ENCODE data around the gene PXMP4.
A peak's percentile ranks its signal among the peaks of the same experiment; 100 is the strongest.

The PXMP4 gene

DNA sequence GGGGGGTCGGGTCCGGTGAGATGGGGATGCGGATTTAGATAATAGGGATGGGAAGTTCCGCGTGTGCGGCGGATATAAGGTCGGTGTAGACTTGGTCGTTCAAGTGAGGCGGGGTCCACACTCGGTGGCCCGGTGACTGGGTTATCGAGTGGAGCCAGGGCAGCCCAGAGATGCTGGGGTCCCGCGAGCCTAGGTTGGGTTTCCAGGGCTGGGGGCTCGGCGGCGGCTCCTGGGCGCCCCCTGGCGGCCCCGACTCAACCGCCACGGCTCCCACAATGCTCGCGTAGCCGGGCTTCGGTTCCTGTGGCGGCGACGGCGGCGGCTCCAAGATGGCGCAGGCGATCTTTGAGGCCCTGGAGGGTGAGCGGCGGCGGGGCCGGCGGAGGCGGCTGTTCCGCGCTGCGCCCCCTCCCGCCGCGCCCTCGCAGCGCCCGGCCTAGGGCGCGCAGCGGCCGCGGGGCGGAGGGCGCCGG is 11.6 kb upstream of the PXMP4 start, which contains the start of gene ZNF341:
TSS of gene ZNF341 (plus strand) at position 304 of the 473 bp plus-strand sequence. CDS start at position 330, 26 bp downstream.
- peak; percentile 93 for DNase-seq

DNA sequence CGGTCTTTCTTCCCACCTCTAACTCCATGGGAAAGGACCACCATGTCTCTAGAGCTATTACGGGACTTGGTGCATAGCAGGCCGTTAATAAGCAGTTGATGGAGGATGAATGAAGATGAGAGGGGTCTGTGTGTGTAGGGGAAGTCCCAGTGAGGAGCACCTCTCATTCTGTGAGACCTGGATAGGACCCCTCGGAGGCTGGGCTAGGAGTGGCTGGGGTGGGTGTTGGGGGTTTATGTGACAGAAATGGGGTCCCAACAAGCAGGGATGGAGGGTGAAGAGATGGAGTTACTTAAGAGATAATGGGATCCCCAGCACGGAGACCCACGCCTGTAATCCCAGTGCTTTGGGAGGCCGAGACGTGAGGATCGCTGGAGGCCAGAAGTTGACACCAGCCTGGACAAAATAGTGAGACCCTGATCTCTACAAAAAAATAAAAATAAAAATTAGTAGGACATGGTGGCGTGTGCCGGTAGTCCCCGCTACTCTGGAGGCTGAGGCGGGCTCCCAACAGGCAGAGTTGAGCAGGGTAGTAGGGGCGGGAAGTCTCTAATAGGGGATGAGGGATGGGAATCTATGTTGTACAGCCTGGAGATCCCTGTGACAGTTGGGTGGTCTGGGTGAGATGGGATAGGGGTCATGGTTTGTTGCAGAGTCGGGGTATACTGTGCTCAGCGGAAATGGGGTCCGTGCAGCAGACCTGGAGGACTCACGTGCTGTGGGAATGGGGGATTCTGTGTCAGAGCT is 11.0 kb upstream of the PXMP4 start:
- DNase-seq: no peak

DNA sequence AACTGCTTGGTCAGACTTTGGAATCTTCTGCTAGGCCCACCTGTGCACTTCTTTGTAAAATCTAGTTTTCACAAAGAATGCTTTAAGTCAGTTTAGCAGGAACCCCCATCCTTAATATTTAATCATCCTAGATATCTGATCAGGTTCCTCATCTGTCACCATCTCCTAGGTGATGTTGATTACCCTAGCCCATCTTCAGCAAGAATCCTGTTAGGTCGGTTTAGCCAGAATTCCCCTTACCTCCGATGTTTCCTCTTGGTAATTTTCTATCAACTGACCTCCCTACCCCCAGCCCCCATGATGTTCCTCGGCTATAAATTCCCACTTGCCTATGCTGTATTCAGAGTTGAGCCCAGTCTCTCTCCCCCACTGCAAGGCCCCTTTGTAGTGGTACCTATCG is 9.0 kb upstream of the PXMP4 start:
- no peak for DNase-seq

DNA sequence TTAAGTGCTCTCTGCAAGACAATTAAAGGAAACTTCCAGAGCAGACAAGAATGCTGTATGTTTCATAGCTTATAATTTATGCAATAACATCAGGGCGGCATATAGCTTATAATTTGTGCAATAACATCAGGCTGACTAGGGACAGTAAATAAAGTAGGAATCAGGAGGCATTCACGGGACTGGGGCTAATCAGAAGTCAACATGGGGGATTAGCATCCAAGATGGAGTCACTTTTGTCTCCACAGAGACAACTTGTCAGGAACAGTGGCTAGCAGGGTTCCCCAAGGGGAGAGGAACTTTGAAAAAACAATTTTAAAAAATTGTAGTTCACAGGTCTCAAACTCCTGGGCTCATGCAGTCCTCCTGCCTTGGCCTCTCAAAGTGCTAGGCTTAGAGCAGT is 8.4 kb upstream of the PXMP4 start:
- DNase-seq: no peak

DNA sequence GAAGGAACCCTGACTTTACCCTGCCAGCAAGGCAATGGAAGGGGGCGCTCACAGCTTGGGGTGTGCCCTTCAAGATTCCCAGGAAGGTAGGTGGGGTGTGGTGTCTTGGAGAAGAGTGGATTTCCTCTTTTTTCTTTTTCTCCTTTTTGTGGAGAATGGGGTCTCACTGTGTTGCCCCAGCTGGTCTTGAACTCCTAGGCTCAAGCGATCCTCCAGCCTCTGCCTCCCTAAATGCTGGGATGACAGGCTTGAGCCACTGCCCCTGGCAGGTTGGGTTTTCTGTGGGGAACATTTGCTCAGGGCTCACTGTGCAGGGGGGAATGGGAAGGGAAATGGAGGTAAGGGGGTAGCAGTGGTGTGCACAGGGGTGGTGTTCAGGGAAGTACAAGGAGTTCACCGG is 7.7 kb upstream of the PXMP4 start:
- DNase-seq: no peak

DNA sequence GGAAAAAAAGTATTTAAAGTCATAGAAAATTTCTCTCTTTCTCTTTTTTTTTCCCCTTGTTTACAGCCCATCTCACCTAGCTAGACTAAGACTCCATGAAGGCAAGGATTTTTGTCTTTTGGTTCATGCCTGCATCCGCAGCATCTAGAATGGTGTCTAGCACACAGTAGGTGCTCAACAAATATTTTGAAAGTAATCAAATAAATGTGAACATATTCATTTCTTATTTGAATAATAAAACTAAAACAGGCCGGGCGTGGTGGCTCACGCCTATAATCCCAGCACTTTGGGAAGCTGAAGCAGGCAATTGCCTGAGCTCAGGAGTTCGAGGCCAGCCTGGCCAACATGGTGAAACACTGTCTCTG is 7.0 kb upstream of the PXMP4 start:
- DNase-seq: no peak

DNA sequence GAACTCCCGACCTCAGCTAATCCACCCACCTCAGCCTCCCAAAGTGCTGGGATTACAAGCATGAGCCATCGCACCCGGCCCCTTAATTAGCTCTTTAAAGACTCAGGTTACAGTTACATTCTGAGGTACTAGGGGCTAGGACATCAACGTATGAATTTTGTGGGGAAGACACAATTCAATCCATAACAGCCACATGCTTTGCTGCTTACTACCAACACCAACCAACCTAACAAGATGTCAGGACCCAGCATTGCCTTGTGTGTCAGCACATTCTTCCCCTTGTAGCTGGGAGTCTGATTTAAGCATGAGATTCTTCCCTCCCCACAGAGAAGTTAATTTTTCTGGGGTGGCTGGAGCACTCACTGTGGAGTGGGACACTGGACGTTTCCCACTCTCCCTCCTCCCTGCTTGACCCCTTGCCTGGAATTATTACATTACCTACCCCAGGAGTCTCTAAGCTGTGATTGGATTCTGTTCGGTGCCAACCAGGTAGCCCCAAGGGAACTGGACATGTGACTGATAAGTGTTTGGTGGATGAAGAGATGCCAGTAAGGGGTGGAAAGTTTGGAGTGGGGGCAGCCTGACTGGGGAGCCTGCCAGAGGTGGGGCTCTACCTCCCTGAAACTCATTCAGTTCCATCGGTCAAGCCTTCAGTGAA is 5.6 kb upstream of the PXMP4 start:
- no peak for DNase-seq

DNA sequence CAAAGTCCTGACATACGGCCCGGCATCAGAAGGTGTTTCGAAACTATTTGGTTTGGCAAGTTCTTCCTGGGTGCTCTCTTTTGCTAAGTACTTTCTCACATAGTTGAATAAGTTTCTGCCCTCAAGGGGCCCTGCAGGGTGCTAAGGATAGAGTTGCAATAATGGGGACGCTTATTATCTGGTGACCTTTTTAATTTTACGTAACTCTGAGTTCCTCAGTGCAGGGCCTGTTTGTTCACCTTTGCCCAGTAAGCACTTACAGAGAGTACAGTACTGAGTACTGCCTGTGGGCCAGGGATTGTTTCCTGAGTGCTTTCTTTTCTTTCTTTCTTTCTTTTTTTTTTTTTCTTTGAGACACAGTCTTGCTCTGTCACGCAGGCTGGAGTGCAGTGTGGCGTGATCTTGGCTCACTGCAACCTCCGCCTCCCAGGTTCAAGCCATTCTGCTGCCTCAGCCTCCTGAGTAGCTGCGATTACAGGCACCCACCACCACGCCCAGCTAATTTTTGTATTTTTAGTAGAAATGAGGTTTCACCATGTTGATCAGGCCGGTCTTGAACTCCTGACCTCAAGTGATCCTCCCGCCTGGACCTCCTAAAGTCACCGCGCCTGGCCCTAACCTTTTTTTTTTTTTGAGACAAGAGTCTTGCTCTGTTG is 4.5 kb upstream of the PXMP4 start:
- DNase-seq: no peak

DNA sequence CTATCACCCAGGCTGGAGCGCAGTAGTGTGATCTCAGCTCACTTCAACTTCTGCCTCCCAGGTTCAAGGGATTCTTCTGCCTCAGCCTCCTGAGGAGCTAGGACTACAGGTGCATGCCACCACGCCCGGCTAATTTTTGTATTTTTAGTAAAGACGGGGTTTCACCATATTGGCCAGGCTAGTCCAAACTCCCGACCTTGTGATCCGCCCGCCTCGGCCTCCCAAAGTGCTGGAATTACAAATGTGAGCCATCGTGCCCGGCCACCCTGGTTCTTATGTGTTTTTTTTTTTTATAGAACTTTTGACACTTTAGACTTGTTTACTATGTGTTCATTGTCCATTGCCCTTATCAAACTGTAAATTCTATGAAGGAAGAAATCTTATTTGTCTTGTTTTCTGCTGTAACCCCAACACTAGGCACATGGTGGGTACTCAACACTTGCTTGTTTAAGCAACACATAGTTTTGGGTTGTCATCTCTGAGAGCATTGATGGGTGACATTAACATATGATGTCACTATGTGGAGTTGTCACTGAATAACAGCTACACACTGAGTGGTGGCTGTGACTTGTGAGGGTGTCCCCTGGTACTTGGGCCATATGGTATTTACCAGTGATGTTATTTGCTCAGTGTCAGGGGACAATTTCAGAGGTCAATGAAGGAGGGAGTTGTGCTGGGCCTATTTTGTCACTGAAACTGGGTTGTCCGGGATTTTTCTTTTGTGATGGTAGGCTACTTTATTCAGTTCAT is 1.5 kb upstream of the PXMP4 start:
- no peak for DNase-seq

DNA sequence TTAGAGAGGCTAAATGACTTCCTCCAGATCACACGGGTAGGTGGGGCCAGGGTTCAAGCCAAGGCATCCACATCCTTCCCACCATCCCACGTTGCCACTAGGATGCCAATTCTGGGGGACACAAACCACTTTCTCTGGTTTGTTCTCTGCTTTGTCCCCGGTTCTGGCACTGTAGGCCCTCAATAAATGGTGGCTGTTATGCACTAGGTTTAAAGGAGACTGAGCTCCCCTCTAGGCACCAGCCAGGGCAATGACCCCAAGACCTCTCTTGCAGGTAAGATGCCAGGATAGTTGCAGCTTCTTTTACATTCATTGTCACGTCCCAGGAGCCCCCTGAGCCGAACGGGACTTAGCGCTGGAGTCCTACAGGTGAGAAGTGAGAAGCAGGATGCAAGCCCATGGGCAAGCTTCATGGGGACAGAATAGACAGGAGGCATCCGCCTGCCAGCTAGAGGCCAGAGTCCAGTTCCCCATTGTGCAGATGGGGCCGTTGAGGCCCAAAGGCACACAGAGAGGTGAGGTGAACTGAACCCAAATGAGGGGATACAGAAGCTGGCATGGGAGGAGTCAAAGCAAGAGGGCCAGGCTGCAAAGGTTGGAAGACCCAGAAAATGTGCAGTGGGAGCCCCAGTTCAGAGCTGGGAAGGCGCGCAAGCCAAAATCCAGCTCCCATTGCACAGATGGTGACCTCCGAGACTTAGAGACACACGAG is 677 bp downstream of the PXMP4 start:
- no peak for DNase-seq

DNA sequence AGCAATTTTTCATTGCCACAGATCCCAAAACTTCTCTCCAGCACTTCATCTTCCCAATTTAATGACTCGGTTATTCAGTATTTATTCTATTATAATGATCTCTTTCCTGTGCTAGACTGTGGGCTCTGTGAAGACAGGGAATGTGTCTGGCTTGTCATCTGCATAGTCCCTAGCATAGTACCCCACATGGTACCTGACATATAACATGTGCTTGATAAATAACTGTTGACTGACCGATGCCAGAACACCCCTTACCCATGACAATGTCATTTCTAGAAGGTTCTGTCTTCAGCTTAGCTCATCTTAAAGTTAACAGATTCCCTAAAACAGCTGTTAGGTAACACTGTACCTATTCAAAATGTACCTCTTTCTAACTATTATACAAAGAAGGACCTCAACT is 3.6 kb downstream of the PXMP4 start:
- no peak for DNase-seq

DNA sequence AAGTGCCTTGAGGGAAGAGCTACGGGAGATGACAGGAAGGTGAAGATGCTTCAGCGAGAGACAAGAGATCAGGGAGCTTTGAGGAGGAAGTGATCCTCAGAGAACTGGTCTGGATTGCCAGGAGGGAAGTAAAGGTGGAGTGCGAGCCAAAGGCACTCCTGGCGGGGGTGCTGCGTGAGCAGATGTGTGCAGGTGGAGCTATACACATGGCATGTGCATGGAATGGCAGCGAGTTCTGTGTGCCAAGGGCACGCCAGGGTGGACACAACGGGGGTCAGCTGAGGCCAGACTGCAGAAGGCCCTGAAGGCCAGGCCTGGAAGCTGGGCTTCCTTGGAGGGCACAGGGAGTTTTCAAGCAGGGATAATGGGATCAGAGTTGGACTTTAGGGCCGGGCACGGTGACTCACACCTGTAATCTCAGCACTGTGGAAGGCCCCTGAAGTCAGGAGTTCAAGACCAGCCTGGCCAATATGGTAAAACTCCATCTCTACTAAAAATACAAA is 6.2 kb downstream of the PXMP4 start:
- DNase-seq: no peak

DNA sequence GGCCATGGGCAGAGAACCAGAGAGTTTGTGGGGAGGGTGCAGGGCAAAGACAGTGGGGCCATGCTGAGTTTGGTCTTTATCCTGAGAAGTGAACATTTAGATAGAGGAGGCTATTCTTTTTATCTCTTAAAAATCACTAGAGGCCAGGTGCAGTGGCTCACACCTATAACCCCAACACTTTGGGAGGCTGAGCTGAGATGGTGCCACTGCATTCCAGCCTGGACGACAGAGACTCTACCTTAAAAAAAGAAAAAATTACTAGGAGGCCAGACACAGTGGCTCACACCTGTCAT is 8.7 kb downstream of the PXMP4 start:
- no peak for DNase-seq

DNA sequence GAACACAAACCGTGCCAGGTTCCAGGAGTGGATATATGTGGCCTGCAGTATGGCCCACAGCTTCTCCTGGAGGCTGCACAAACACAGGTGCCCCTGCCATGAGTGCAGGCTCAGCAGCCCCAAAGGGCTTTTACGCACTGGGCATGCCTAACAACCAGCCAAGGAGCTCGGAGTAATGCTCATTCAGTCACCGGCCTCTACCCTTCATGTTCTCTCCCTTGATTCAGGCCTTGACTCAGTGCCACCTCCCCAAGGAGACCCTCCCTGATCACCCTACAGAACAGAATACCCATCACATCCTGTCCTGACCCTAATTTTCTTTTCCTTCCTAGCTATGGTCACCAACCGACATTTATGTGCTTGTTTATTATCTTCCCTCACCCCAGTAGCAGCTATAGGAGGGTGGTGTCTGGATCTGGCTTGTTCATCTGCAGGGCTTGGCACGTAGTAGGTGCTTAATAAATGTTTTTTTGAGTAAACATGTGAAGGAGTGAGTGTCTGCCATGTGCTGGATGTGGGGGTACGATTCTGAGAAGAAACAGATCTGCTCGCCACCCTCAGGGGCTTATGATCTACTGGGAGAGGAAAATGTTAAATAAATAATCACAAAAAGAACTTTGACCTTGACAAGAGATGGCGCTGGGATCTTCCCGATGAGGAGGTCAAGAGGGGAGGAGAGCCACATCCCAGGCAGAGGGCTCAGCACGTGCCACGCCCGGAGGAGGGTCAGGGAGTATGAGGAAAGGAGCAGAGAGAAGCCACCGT is 9.2 kb downstream of the PXMP4 start:
- DNase-seq: no peak

DNA sequence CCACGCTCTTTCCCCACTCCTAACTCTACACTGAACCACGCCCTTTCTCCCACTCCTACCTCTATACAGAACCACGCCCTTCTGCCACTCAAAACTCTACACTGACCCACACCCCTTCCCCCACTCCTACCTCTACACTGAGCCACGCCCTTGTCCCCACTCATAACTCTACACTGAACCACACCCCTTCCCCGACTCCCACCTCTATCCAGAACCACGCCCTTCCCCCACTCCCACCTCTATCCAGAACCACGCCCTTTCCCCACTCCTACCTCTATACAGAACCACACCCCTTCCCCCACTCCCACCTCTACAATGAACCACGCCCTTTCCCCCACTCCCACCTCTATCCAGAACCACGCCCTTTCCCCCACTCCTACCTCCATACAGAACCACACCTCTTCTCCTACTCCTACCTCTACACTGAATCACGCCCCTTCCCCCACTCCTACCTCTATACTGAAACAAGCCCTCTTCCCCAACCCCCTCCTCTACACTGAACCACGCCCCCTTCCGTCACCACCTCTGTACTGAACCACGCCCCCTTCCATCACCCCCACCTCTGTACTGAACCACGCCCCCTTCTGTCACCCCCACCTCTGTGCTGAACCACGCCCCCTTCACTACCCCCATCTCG is 10.1 kb downstream of the PXMP4 start:
- DNase-seq: no peak

DNA sequence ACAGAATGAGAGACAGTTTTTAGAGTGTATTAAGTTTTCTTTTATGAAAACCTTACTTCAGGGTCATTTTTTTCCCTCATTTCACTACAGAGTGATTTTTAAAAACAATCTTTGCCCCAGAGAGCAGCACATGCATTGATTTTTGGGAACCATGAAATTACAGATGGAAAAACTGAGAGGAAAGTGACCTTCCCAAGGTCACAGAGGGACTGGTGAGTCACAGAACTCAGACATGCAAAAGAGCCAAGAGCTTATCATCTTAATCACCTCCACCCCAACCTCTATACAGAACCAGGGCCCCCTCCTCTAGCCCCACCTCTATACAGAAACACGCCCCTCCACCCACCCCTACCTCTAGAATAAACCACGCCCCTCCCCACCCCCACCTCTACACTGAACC is 10.7 kb downstream of the PXMP4 start:
- no peak for DNase-seq

DNA sequence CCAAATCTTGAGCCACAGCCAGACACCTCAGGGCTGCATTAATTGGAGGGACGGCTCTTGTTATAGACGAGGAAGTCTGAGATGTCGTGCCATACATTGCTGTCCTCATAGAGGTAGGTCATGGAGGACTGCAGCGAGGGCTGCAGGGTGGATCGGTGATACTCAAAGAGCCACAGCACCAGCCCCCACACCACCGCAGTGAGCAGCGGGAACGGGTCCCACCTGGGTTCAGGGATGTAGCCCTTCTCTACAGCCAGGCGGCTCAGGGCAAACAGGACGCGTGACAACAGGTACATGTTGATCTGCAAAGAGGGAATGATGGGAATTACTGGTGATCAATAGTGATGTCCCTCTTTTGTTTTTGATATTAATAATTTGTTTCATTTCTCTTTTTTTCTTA is 12.4 kb downstream of the PXMP4 start:
- no peak for DNase-seq

DNA sequence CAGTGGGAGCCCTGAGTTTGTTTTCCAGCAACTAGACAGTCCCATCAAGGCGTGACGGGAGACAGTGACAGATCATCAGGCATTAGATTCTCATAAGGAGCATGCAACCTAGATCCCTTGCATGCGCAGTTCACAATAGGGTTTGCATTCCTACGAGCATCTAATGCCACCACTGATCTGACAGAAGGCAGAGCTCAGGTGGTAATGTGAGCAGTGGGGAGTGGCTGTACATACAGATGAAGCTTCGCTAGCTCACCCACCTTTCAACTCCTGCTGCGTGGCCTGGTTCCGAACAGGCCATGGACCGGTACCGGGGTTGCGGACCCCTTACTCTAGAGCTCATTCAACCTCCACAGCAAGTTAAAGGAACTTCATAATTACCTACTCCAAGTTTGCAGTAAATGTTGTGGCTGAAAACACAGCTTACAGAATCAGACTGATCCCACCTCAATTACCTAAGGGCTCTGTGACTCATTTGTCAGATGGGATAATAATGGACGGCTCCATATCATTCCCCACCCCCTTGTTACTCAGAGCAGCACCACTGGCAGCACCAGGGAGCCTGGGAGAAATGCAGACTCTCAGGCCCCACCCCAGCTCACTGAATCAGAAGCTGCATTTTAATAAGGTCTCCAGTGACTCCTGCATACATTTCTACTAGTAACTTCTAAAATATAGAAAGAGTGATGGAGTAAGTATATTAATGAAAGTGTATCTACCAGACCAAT is 15.7 kb downstream of the PXMP4 start:
- no peak for DNase-seq

DNA sequence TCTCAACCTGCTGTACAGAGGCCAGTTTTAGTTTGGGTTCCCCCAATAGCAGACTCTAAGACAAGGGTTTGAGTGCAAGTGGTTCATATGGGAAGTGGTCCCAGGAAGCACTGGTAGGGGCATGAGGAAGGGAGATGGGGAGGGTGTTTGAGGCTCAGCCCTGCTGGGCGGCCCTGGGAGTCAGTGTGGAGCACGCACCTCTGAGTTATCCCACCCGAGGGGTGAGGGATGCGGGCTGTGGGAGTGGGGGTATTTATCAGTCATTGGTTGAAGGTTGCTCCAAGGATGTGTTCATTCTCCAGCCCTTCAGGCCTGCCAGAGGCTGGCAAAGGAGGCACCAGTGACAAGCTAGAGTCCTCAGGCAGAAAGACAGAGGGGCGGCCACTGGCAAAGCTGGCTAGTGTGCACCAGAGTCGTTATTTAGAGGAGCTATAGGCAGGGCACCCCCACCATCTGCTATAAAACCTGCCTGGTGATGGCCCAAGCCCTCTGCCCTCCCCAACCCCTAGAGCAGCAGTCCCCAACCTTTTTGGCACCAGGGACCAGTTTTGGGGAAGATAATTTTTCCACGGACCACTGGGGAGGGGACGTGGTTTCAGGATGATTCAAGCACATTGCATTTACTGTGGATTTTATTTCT is 16.5 kb downstream of the PXMP4 start:
- DNase-seq: no peak

DNA sequence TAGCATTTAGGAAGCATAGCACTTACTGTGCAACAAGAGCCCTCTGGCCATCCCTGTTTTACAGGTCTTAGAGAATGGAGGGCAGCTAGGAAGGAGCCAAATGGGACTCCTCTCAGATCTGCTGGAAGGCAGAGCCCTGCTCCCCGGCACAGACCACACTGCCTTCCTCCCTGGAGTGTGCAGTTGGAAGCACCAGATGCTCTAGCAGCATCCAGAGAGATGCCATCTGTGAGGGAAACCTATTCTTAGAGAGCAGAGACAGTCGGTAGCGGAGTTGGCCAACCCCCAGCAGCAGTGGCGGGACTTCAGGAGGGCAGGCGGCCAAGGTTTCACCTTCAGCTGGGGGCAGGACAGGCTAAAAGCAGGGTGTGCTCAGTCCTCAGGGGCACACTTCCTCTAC is 17.2 kb downstream of the PXMP4 start:
- DNase-seq: no peak
